Kidney (tissue), 14 donors: ENCODE data around the gene MYO16. TPM values are rescaled to one million over a fixed set of nuclear protein-coding genes. Genes with fewer than 3 reads are reported as not detected.
"Not testable (repeated sequence)": the region's sequence is repeated elsewhere in the genome, so short reads cannot be mapped to it uniquely, and the experiment has no call there.

ENCODE experiments used
- DNase-seq, 5 donors: peaks; one replicate each; pipeline ENCODE4 v3.0.0-alpha.2; 2013 to 2020
- FAIRE-seq: peaks from 2 replicates; lab custom pipeline; 2012; peaks lifted over from hg19 to GRCh38; lab: Jason Lieb, UNC
- H3K27ac ChIP-seq, 2 donors: one replicate each; pipeline ENCODE4 v1.7.0; 2013; ENCODE audit warnings: low read depth in 2 of 2, low read length in 2 of 2, inconsistent platforms in 1 of 2
- H3K27me3 ChIP-seq: one replicate; pipeline ENCODE4 v1.7.1; 2013; ENCODE audit warnings: low read length, inconsistent platforms; ENCODE audit not compliant: control insufficient read depth, insufficient read depth
- H3K36me3 ChIP-seq, 3 donors: one replicate each; pipeline versions ENCODE4 v1.7.0 to v1.7.1; 2013; ENCODE audit warnings: low read length in 3 of 3, control low read depth in 1 of 3, inconsistent platforms in 1 of 3; ENCODE audit not compliant: insufficient read depth in 3 of 3, control insufficient read depth in 2 of 3
- H3K4me1 ChIP-seq, 3 donors: one replicate each; pipeline versions ENCODE4 v1.7.0 to v1.7.1; 2013; ENCODE audit warnings: low read length in 3 of 3, inconsistent platforms in 1 of 3, low read depth in 1 of 3; ENCODE audit not compliant: control insufficient read depth in 2 of 3, insufficient read depth in 2 of 3
- H3K4me3 ChIP-seq, 3 donors: one replicate each; pipeline versions ENCODE4 v1.7.0 to v1.8.1; 2013; ENCODE audit warnings: low read length in 3 of 3, control low read depth in 1 of 3, inconsistent platforms in 1 of 3
- H3K9ac ChIP-seq, 3 donors: one replicate each; pipeline versions ENCODE4 v1.7.0 to v1.7.1; 2013; ENCODE audit warnings: low read length in 3 of 3, control low read depth in 1 of 3, inconsistent platforms in 1 of 3
- H3K9me3 ChIP-seq, 3 donors: one replicate each; pipeline versions ENCODE4 v1.7.0 to v1.7.1; 2013; ENCODE audit warnings: low read length in 3 of 3, control low read depth in 1 of 3, inconsistent platforms in 1 of 3; ENCODE audit not compliant: control insufficient read depth in 2 of 3, insufficient read depth in 1 of 3
- CTCF ChIP-seq: IDR thresholded peaks from 3 replicates; pipeline ENCODE4 v1.5.1; 2012; ENCODE audit warnings: mild to moderate bottlenecking, moderate library complexity, borderline replicate concordance; ENCODE audit not compliant: insufficient read depth; ENCODE audit errors: extremely low read depth
- intact Hi-C: fragments of 100-400 bp; cut with DNase I; formaldehyde crosslinking; loops from one replicate; pipeline ENCODE4 v1.11.1; 2022
- polyA plus RNA-seq: library from polyadenylated mRNA; stranded (reverse); fragments of 350-450 nt; fragmentation: Illumina TruSeq; extraction: RNeasy Lipid Tissue Mini Kit (QIAGEN cat#74804); gene quantifications from one replicate; pipeline ENCODE4 v1.2.3, GENCODE V29; 2014; ENCODE audit warnings: low read depth, low replicate concordance; ENCODE audit not compliant: insufficient read depth
- total RNA-seq: library from RNA; stranded (reverse); fragmentation: NEBNext Ultra II Directional; extraction: Animal tissue kit (Norgen Biotek cat#: 25700); gene quantifications from one replicate; pipeline ENCODE4 v1.2.1, GENCODE V29; 2021
- donor health status: control.
- donor health status: control.
- donor health status: control.
- donor health status: control.
- donor health status: control.
- donor health status: DM: yes; HTN: yes; CAD: no.
- donor health status: Normal renal cell carcinoma (clear cell type).

MYO16 gene
- total and polyA plus RNA-seq, 2 donors from 2014 or later: 0.22 to 0.43 TPM

GRCh38 chr13:108780706-108781105, 151.3 kb downstream of the MYO16 start:
- no peak overlapping the region for H3K4me3 ChIP-seq
- no peak overlapping the region for H3K27ac ChIP-seq
- H3K27me3 ChIP-seq: no peaks in the 10 kb centered on the region
- H3K9me3 ChIP-seq: no peaks in the 10 kb centered on the region
- no peaks in the 10 kb centered on the region for H3K36me3 ChIP-seq
- DNase-seq (no peak), FAIRE-seq (no peak)
- TF ChIP-seq CTCF: no peak
- H3K4me1 ChIP-seq: no peaks in the 10 kb centered on the region
- intact Hi-C loops: no loop called here
- H3K9ac ChIP-seq: no peak overlapping the region

DNA sequence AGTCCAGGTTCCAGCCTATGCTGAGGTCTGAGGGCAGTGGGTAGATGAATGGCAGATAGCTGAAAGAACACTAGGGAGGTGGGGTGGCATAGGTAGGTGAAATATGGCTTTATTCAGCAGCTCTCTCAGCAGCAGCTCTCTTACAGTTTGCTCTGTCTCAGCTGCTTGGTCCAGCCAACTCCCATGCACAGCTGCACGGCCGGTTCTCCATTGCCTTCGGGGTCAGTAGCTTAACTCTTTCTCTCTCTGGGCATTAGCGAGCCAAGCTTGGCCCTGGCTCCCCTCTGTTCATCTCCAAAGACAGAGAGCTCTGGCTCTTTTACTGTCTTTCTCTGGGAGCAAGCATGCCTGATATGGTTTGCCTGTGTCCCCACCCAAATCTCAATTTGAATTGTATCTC, 151.9 kb downstream of the MYO16 start:
- no peaks in the 10 kb centered on the region for H3K27me3 ChIP-seq
- no peak overlapping the region for H3K27ac ChIP-seq
- no peak overlapping the region for H3K9ac ChIP-seq
- H3K4me3 ChIP-seq: no peak overlapping the region
- intact Hi-C loops: no loop called here
- H3K36me3 ChIP-seq: no peaks in the 10 kb centered on the region
- FAIRE-seq (no peak), DNase-seq (no peak)
- TF ChIP-seq CTCF: no peak
- H3K9me3 ChIP-seq: no peaks in the 10 kb centered on the region
- H3K4me1 ChIP-seq: no peaks in the 10 kb centered on the region

DNA sequence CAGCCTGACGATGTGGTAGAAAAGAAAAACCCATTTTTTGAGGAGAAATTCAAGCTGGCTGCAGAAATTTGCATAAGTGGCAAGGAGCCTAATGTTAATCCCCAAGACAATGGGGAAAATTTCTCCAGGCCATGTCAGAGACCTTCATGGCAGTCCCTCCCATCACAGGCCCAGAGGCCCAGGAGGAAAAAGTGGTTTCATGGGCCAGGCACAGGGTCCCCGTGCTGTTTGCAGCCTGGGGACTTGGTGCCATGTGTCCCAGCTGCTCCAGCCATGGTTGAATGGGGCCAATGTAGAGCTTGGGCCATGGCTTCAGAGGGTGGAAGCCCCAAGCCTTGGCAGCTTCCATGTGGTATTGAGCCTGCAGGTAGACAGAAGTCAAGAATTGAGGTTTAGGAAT, 153.1 kb downstream of the MYO16 start:
- H3K27me3 ChIP-seq, H3K27ac ChIP-seq, H3K36me3 ChIP-seq, H3K9me3 ChIP-seq, FAIRE-seq, H3K4me1 ChIP-seq, H3K9ac ChIP-seq, DNase-seq, H3K4me3 ChIP-seq, intact Hi-C loops: not testable (repeated sequence)

- no peaks in the 10 kb centered on the region for H3K36me3 ChIP-seq
- no peak overlapping the region for H3K27ac ChIP-seq
- no peaks in the 10 kb centered on the region for H3K27me3 ChIP-seq
- FAIRE-seq: no peak
- no peaks in the 10 kb centered on the region for H3K9me3 ChIP-seq
- H3K9ac ChIP-seq: no peak overlapping the region
- DNase-seq: no peak
- H3K4me3 ChIP-seq: no peak overlapping the region
- peaks cover 0 to 2% (median 0%) of the 10 kb centered on the region in 3 donors for H3K4me1 ChIP-seq
- intact Hi-C loops: no loop called here
- TF ChIP-seq CTCF: no peak
Measured at GRCh38 chr13:108785844-108786243, 156.4 kb downstream of the MYO16 start.
